ENCODE measurements around the gene SAG. TPM values are rescaled to one million over a fixed set of nuclear protein-coding genes. Genes with fewer than 3 reads are reported as not detected.

The SAG gene
- total RNA-seq (not detected), polyA plus RNA-seq (not detected)

DNA sequence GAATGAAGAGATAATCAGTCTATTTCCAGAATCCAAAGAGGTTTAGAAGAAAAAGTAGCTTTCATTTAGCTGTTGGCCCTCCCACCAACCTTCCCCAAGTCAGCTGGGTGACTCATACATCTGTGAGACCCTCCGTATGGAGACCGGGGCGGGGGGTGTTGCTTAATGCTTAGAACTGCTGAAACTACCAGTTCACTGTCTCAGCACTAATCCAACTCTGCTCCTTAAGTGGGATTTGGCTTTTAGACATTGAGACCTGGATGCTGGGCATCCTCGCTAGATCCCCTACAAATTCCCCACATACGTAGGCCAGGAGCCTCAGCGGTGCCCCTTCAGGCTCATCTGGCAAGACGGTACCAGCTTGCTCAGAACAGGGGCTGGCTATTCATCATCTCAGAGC, at the start of gene SAG:
TSS of gene SAG (plus strand) at position 252 of the 400 bp plus-strand sequence. CDS start 1,374 bp downstream, outside the sequence.
- Histone ChIP-seq H3K36me3 (ENCODE audit: control insufficient read depth in 4 of 4, insufficient read depth in 3 of 4, low read depth in 1 of 4, low read length in 3 of 4) (no peaks in the 10 kb centered on the region), H3K9ac (ENCODE audit: low read depth in 1 of 2, low read length in 2 of 2) (no peak within 1 kb of the TSS), H3K4me3 (ENCODE audit: low read depth in 1 of 3, low read length in 3 of 3) (no peak within 1 kb of the TSS), H3K4me1 (ENCODE audit: control insufficient read depth in 4 of 4, insufficient read depth in 4 of 4, low read length in 3 of 4) (no peaks in the 10 kb centered on the region), H3K9me3 (ENCODE audit: control insufficient read depth in 4 of 4, low read length in 3 of 4) (no peaks in the 10 kb centered on the region), H3K27me3 (ENCODE audit: control insufficient read depth in 4 of 4, insufficient read depth in 4 of 4, low read length in 3 of 4) (no peaks in the 10 kb centered on the region), H3K27ac (ENCODE audit: low read depth in 1 of 2, low read length in 2 of 2) (no peak within 1 kb of the TSS)
- no peak for DNase-seq (ENCODE audit: low spot score)
- TF ChIP-seq HNF4G (IDR thresholded peaks at IDR 0.05) = no peak
- no peak for TF ChIP-seq NR2F2 (IDR thresholded peaks at IDR 0.05)
- no peak for TF ChIP-seq FOXA2 (IDR thresholded peaks at IDR 0.05)
- 88% methylated on average over 7 of the region's 7 CpGs for WGBS

DNA sequence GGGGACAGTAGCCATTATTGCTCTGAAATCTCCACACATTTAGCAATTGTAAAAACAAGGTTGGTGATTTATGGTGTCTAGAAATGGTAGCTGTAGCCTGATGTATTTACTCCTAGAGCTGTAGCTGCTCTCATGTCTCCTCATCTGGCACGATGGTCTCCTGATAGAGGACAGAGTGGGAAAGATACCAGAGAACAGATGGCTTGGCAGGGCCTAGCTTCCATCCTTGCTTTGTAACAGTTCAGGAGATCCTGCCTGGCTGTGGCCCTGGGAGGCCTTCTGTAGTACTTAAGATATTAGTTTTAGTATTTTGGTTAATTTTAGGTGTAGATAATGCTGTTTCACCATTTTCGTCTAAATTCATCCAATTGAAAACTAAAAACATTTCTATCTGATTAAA, 49.4 kb upstream of the SAG start:
- H3K4me1 ChIP-seq (ENCODE audit: control insufficient read depth in 4 of 4, insufficient read depth in 4 of 4, low read length in 3 of 4) = peaks cover 3 to 10% (median 9%) of the 10 kb centered on the region in 4 donors
- DNase-seq (ENCODE audit: low spot score) = no peak
- TF ChIP-seq RAD21 (IDR thresholded peaks at IDR 0.05) (no peak), YY1 (IDR thresholded peaks at IDR 0.05) (no peak), RXRA (IDR thresholded peaks at IDR 0.05) (no peak), TAF1 (conservative IDR thresholded peaks at IDR 0.05) (no peak), FOXA2 (IDR thresholded peaks at IDR 0.05) (no peak), GABPA (IDR thresholded peaks at IDR 0.05 in 1 of 2, conservative IDR thresholded peaks at IDR 0.05 in 1 of 2) (no peak)
- TF ChIP-seq, protein P1, sequence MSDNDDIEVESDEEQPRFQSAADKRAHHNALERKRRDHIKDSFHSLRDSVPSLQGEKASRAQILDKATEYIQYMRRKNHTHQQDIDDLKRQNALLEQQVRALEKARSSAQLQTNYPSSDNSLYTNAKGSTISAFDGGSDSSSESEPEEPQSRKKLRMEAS (IDR thresholded peaks at IDR 0.05) = no peak
- TF ChIP-seq, protein P2, sequence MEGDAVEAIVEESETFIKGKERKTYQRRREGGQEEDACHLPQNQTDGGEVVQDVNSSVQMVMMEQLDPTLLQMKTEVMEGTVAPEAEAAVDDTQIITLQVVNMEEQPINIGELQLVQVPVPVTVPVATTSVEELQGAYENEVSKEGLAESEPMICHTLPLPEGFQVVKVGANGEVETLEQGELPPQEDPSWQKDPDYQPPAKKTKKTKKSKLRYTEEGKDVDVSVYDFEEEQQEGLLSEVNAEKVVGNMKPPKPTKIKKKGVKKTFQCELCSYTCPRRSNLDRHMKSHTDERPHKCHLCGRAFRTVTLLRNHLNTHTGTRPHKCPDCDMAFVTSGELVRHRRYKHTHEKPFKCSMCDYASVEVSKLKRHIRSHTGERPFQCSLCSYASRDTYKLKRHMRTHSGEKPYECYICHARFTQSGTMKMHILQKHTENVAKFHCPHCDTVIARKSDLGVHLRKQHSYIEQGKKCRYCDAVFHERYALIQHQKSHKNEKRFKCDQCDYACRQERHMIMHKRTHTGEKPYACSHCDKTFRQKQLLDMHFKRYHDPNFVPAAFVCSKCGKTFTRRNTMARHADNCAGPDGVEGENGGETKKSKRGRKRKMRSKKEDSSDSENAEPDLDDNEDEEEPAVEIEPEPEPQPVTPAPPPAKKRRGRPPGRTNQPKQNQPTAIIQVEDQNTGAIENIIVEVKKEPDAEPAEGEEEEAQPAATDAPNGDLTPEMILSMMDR (IDR thresholded peaks at IDR 0.05; ENCODE audit: low read depth, low read length, missing input control) = no peak
- TF ChIP-seq, protein P3, sequence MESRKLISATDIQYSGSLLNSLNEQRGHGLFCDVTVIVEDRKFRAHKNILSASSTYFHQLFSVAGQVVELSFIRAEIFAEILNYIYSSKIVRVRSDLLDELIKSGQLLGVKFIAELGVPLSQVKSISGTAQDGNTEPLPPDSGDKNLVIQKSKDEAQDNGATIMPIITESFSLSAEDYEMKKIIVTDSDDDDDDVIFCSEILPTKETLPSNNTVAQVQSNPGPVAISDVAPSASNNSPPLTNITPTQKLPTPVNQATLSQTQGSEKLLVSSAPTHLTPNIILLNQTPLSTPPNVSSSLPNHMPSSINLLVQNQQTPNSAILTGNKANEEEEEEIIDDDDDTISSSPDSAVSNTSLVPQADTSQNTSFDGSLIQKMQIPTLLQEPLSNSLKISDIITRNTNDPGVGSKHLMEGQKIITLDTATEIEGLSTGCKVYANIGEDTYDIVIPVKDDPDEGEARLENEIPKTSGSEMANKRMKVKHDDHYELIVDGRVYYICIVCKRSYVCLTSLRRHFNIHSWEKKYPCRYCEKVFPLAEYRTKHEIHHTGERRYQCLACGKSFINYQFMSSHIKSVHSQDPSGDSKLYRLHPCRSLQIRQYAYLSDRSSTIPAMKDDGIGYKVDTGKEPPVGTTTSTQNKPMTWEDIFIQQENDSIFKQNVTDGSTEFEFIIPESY (IDR thresholded peaks at IDR 0.05) = no peak
- H3K27me3 ChIP-seq (ENCODE audit: control insufficient read depth in 4 of 4, insufficient read depth in 4 of 4, low read length in 3 of 4) = no peaks in the 10 kb centered on the region
- H3K9ac ChIP-seq (ENCODE audit: low read depth in 1 of 2, low read length in 2 of 2) = no peak overlapping the region
- WGBS = 94% methylated on average over 2 of the region's 2 CpGs
- H3K9me3 ChIP-seq (ENCODE audit: control insufficient read depth in 4 of 4, low read length in 3 of 4) = no peaks in the 10 kb centered on the region
- no peak overlapping the region for H3K4me3 ChIP-seq (ENCODE audit: low read depth in 1 of 3, low read length in 3 of 3)
- H3K27ac ChIP-seq (ENCODE audit: low read depth in 1 of 2, low read length in 2 of 2) = no peak overlapping the region
- H3K36me3 ChIP-seq (ENCODE audit: control insufficient read depth in 4 of 4, insufficient read depth in 3 of 4, low read depth in 1 of 4, low read length in 3 of 4) = peaks cover 5 to 49% (median 43%) of the 10 kb centered on the region in 4 donors

DNA sequence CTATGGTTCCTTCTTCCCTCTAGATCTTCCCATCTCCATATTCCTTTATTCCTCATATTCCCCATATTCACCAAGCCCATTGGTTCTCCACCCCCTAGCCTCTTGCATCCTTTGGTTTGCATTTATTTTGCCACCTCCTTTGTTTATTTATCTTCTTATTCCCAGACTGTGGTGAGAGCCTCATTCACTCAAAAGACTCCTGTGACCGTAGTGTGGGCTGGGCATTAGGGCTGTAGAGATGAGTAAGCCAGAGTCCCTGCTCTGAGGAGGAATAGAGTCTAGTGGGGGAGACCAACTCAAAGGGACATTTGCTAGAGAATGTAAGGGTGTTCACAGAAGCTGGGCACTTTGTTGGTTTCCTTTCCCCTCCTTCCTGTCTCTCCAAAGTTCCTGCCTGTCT, 47.9 kb upstream of the SAG start:
- peaks cover 7 to 59% (median 56%) of the 10 kb centered on the region in 4 donors for H3K36me3 ChIP-seq (ENCODE audit: control insufficient read depth in 4 of 4, insufficient read depth in 3 of 4, low read depth in 1 of 4, low read length in 3 of 4)
- H3K27ac ChIP-seq (ENCODE audit: low read depth in 1 of 2, low read length in 2 of 2) = no peak overlapping the region
- WGBS = 95% methylated on average over 1 of the region's 1 CpG
- no peak overlapping the region for H3K4me3 ChIP-seq (ENCODE audit: low read depth in 1 of 3, low read length in 3 of 3)
- no peaks in the 10 kb centered on the region for H3K27me3 ChIP-seq (ENCODE audit: control insufficient read depth in 4 of 4, insufficient read depth in 4 of 4, low read length in 3 of 4)
- H3K9me3 ChIP-seq (ENCODE audit: control insufficient read depth in 4 of 4, low read length in 3 of 4) = no peaks in the 10 kb centered on the region
- no peak for DNase-seq (ENCODE audit: low spot score)
- TF ChIP-seq YY1 (IDR thresholded peaks at IDR 0.05) (no peak), GABPA (IDR thresholded peaks at IDR 0.05 in 1 of 2, conservative IDR thresholded peaks at IDR 0.05 in 1 of 2) (no peak), RAD21 (IDR thresholded peaks at IDR 0.05) (no peak)
- H3K9ac ChIP-seq (ENCODE audit: low read depth in 1 of 2, low read length in 2 of 2) = no peak overlapping the region
- H3K4me1 ChIP-seq (ENCODE audit: control insufficient read depth in 4 of 4, insufficient read depth in 4 of 4, low read length in 3 of 4) = peaks cover 0 to 7% (median 0%) of the 10 kb centered on the region in 4 donors

Data from liver (tissue), 9 donors.